ENCODE results near the gene SLC66A1. TPM values are rescaled to one million over a fixed set of nuclear protein-coding genes. Genes with fewer than 3 reads are reported as not detected.

Gene SLC66A1
- total RNA-seq, 1 experiment from 2014 or later, result 27.7 TPM

DNA sequence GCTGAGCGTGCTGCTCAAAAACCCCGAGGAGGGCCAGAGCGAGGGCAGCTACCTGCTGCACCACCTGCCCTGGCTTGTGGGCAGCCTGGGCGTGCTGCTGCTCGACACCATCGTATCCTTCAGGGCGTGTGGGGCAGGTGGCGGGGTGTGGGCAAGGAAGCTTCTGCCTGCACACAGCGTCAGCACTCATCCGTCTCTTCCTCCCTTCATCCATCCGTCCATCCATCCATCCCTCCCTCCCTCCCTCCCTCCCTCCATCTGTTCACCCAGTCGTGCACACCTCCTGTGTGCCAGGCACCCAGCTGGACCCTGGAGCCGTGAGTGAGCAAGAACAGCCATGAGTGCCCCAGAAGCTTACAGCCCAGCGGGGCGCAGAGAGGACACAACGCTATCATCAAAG lies 15.2 kb downstream of the SLC66A1 start:
- Histone ChIP-seq H3K9me2 (replicated peaks; ENCODE audit: low read length) (no peaks in the 10 kb centered on the region), H3K27ac (ENCODE audit: low read length) (no peak overlapping the region), H3F3A (ENCODE audit: low read length, unreplicated experiment) (no peaks in the 10 kb centered on the region), H4K20me1 (ENCODE audit: low read length) (no peaks in the 10 kb centered on the region), H3K36me3 (ENCODE audit: low read depth, low read length) (no peaks in the 10 kb centered on the region), H3K9me3 (ENCODE audit: low read length) (no peaks in the 10 kb centered on the region), H3K27me3 (ENCODE audit: low read length) (no peaks in the 10 kb centered on the region), H3K4me3 (ENCODE audit: low read length) (no peak overlapping the region), H2AFZ (ENCODE audit: low read length) (no peak overlapping the region), H3K4me1 (ENCODE audit: insufficient read depth, low read length) (no peaks in the 10 kb centered on the region), H3K79me2 (ENCODE audit: low read length) (no peaks in the 10 kb centered on the region), H3K4me2 (ENCODE audit: low read length) (no peak overlapping the region), H3K9ac (ENCODE audit: low read length) (no peak overlapping the region)
- no TSS peak for BruUV-seq (replicated peaks)
- POLR2A ChIA-PET (ENCODE audit: unreplicated experiment), result interaction anchor here (0.5 kb wide), 1 partner anchor 283 kb away, joined by 6 read pairs; no protein-coding TSS in a partner anchor
- ATAC-seq (no peak), DNase-seq (no peak)
- TF ChIP-seq, protein P1, sequence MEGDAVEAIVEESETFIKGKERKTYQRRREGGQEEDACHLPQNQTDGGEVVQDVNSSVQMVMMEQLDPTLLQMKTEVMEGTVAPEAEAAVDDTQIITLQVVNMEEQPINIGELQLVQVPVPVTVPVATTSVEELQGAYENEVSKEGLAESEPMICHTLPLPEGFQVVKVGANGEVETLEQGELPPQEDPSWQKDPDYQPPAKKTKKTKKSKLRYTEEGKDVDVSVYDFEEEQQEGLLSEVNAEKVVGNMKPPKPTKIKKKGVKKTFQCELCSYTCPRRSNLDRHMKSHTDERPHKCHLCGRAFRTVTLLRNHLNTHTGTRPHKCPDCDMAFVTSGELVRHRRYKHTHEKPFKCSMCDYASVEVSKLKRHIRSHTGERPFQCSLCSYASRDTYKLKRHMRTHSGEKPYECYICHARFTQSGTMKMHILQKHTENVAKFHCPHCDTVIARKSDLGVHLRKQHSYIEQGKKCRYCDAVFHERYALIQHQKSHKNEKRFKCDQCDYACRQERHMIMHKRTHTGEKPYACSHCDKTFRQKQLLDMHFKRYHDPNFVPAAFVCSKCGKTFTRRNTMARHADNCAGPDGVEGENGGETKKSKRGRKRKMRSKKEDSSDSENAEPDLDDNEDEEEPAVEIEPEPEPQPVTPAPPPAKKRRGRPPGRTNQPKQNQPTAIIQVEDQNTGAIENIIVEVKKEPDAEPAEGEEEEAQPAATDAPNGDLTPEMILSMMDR (conservative IDR thresholded peaks at IDR 0.05; ENCODE audit: low read depth, low read length), result no peak
- TF ChIP-seq EZH2 (IDR thresholded peaks at IDR 0.05; ENCODE audit: low read length, unreplicated experiment) (no peak), EZH2phosphoT487 (IDR thresholded peaks at IDR 0.05; ENCODE audit: borderline replicate concordance, low read length) (no peak)
- intact Hi-C loops (cut with micrococcal nuclease), result no loop called here
- CTCF ChIA-PET, result no interaction called here

DNA sequence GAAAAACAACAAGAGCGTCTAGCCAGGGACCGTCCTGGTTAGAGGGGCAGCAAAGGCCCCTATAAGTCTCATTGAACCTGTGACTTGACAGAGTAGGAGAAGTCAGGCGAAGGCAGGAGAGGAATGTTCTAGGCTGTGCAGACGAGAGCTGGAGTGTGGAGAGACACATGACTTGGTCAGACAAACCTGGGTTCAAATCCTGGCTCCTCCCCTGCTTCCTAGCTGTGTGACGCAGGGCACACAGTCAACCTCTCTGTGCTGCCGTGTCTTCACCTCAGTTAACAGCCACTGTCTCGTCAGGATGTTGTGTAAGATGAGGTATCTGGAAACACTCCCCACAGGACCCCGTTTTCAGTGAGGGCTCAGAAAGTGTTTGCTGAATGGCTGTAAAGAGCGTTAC lies 15.6 kb downstream of the SLC66A1 start:
- Histone ChIP-seq H3K27ac (ENCODE audit: low read length) (no peak overlapping the region), H3K9me3 (ENCODE audit: low read length) (no peaks in the 10 kb centered on the region), H3K36me3 (ENCODE audit: low read depth, low read length) (no peaks in the 10 kb centered on the region), H3K27me3 (ENCODE audit: low read length) (no peaks in the 10 kb centered on the region), H2AFZ (ENCODE audit: low read length) (no peak overlapping the region), H3K4me1 (ENCODE audit: insufficient read depth, low read length) (no peaks in the 10 kb centered on the region), H3K9ac (ENCODE audit: low read length) (no peak overlapping the region), H3K79me2 (ENCODE audit: low read length) (no peaks in the 10 kb centered on the region), H3K4me3 (ENCODE audit: low read length) (no peak overlapping the region), H3F3A (ENCODE audit: low read length, unreplicated experiment) (no peaks in the 10 kb centered on the region), H4K20me1 (ENCODE audit: low read length) (no peaks in the 10 kb centered on the region), H3K9me2 (replicated peaks; ENCODE audit: low read length) (no peaks in the 10 kb centered on the region), H3K4me2 (ENCODE audit: low read length) (no peak overlapping the region)
- no peak for ATAC-seq
- POLR2A ChIA-PET (ENCODE audit: unreplicated experiment), result interaction anchor here (0.5 kb wide), 1 partner anchor 283 kb away, joined by 6 read pairs; no protein-coding TSS in a partner anchor
- BruUV-seq (replicated peaks), result no TSS peak
- CTCF ChIA-PET, result no interaction called here
- intact Hi-C loops (cut with micrococcal nuclease), result no loop called here
- TF ChIP-seq EZH2phosphoT487 (IDR thresholded peaks at IDR 0.05; ENCODE audit: borderline replicate concordance, low read length) (no peak), EZH2 (IDR thresholded peaks at IDR 0.05; ENCODE audit: low read length, unreplicated experiment) (no peak)
- TF ChIP-seq, protein P1 (conservative IDR thresholded peaks at IDR 0.05; ENCODE audit: low read depth, low read length), result no peak
- DNase-seq, result no peak

DNA sequence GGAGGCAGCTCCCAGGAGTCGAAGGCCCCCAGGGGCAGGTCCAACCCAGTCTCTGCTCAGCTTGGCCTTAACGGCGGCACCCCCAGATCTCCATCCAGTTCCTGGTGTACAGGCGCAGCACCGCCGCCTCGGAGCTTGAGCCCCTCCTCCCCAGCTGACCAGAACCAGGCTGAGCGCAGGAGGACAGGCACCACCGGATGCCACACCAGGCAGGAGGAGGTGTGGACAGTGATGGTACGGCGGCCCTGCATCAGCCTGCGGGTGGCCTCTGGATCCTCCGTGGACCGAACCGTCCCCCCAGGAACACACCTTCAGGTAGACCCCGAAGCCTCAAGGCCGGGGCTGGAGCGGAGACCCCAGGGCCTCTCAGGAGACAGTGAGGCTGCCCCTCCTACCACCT lies 16.4 kb downstream of the SLC66A1 start:
- Histone ChIP-seq H3K36me3 (ENCODE audit: low read depth, low read length) (no peaks in the 10 kb centered on the region), H3K27ac (ENCODE audit: low read length) (no peak overlapping the region), H3K27me3 (ENCODE audit: low read length) (no peaks in the 10 kb centered on the region), H3K9me3 (ENCODE audit: low read length) (no peaks in the 10 kb centered on the region), H2AFZ (ENCODE audit: low read length) (no peak overlapping the region), H3K4me3 (ENCODE audit: low read length) (no peak overlapping the region), H3K9ac (ENCODE audit: low read length) (no peak overlapping the region), H4K20me1 (ENCODE audit: low read length) (no peaks in the 10 kb centered on the region), H3K4me1 (ENCODE audit: insufficient read depth, low read length) (no peaks in the 10 kb centered on the region), H3F3A (ENCODE audit: low read length, unreplicated experiment) (no peaks in the 10 kb centered on the region), H3K9me2 (replicated peaks; ENCODE audit: low read length) (no peaks in the 10 kb centered on the region), H3K4me2 (ENCODE audit: low read length) (no peak overlapping the region), H3K79me2 (ENCODE audit: low read length) (no peaks in the 10 kb centered on the region)
- DNase-seq (no peak), ATAC-seq (no peak)
- BruUV-seq (replicated peaks), result no TSS peak
- intact Hi-C loops (cut with micrococcal nuclease), result no loop called here
- TF ChIP-seq EZH2 (IDR thresholded peaks at IDR 0.05; ENCODE audit: low read length, unreplicated experiment) (no peak), EZH2phosphoT487 (IDR thresholded peaks at IDR 0.05; ENCODE audit: borderline replicate concordance, low read length) (no peak)
- TF ChIP-seq, protein P1 (conservative IDR thresholded peaks at IDR 0.05; ENCODE audit: low read depth, low read length), result no peak
- CTCF ChIA-PET, result no interaction called here
- POLR2A ChIA-PET (ENCODE audit: unreplicated experiment), result no interaction called here
